Measurements from ENCODE around the gene C1QTNF8. TPM values are rescaled to one million over a fixed set of nuclear protein-coding genes. Genes with fewer than 3 reads are reported as not detected.

Gene C1QTNF8
- total RNA-seq, 2 donors from 2014 or later, result not detected

DNA sequence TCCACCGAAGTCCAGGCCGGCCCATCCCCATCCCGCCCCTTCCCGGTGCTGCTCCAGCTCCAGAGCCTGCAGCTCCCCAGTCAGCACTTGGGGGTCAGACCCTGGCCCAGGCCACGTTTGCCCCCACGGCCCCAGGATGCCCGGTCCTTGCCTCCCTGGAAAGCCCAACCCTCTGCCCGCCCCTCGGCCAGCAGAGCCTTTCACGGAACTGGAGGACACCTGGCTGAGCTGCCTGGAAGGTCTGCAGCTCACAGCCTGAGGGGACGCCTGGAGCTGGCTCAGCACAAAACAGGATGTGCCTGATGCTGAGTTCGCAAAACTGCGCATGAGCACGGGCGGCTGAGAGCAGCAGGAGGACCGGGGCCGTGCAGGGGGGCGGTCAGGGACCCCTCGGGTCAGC, 53.2 kb downstream of the C1QTNF8 start:
- no peak for DNase-seq (ENCODE audit: low spot score)
- intact Hi-C loops (cut with DNase I), result no loop called here

DNA sequence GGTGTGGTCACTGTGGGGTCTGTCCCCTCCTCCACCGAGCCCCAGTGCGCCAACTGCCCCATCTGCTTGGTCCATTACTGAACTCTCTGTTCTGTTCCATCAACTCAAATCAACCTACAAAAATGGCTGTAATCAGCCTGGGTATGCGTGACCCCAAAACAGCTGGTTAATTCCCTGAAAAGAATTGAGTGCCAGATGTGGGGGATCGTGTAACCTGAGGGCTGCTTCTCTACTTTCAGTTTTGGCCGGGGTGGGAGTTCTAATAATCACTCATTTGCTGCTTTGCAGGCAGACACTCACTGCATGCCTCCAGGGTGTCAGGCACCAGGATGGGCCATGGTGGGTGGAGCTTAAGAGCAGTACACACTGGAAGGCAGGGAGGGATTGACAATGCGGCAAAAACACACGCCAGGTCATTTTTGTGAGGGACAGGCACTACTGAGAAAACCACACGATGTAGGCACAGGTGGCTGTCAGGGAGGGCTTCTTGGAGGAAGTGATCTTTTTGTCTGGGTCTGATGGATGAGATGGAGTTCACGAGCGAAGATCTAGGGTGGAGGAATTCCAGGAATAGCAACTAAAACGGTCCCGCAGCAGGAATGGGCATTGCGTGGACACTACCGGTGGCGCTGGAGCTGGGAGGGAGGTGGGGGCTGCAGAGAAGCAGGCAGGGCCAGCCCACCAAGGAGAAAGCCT, 53.8 kb downstream of the C1QTNF8 start:
- intact Hi-C loops (cut with DNase I), result no loop called here
- no peak for DNase-seq (ENCODE audit: low spot score)

DNA sequence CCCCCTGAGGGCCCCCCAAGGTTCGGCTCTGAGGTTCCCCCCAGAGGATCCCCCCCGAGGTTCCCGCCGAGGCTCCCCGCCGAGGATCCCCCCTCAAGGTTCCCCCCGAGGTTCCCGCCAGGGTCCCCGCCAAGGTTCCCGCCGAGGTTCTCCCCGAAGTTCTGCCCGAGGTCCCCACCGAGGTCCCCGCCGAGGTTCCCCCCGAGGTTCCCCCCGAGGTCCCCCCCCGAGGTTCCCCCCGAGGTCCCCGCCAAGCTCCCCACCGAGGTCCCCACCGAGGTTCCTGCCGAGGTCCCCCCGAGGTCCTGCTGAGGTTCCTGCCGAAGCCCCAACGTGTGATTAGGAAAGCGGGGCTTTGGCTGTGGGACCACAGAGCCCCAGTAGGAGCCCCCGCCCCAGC, 55.7 kb downstream of the C1QTNF8 start:
- intact Hi-C loops (cut with DNase I), result no loop called here
- no peak for DNase-seq (ENCODE audit: low spot score)

DNA sequence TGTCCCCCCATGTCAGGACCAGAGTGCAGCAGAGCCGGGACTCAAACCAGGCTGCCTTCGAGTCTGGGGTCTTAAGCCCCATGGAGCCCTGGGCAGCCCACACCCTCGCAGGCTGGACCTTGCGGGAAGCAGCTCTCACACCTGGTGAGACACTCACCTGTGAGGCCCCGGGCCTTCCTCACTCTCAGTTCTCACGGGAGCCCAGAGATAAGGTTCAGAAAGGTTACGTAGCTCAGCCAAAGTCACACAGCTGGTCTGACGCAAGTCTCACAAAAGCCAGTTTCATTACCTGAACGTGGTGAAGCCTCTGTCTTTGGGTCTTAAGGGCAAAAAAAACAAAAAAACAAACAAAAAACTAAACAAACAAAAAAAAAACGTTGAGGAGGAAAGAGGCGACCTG, 56.3 kb downstream of the C1QTNF8 start:
- intact Hi-C loops (cut with DNase I), result no loop called here
- no peak for DNase-seq (ENCODE audit: low spot score)

DNA sequence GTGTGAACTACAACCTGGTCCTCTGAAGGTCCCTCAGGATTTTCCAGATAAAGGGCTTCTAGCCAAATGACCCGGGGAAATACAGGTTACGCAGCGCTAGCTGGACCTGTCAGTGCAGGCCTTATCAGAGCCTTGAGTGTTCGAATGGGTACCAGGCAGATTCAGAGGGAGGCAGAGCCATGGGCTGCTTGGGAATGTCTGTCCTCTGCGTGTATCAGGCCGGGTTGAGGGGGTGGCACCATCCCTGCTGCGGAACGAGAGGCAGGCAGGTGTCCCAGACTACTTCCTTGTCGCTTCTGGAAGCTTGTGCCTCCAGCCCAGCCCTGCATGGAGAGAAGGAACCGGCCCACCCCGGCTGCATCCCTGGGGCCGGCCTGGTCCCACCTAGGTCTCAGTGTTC, 57.1 kb downstream of the C1QTNF8 start:
- intact Hi-C loops (cut with DNase I), result no loop called here
- no peak for DNase-seq (ENCODE audit: low spot score)

Other genes with a start within 250 kb of the C1QTNF8 start
- gene LMF1, start 125.3 kb downstream of the C1QTNF8 start, total RNA-seq, result 10 to 100 TPM; 16.4 to 21.8 TPM
- gene SOX8, start 114.5 kb downstream of the C1QTNF8 start, total RNA-seq, result under 1 TPM; 0.71 to 0.79 TPM
- gene SSTR5, start 23.5 kb downstream of the C1QTNF8 start, total RNA-seq, result not detected
- gene CACNA1H, start 56.9 kb upstream of the C1QTNF8 start, total RNA-seq, result 10 to 100 TPM; 67.3 to 79.2 TPM
- 1 to 10 TPM in 1 of 2 donors, under 1 TPM in 1; 0.52 to 1.3 TPM for gene TPSG1, start 129.0 kb upstream of the C1QTNF8 start, total RNA-seq
- 10 to 100 TPM; 24.3 to 58.7 TPM for gene TPSB2, start 133.9 kb upstream of the C1QTNF8 start, total RNA-seq
- gene TPSAB1, start 144.5 kb upstream of the C1QTNF8 start, total RNA-seq, result 10 to 100 TPM; 12.2 to 48.3 TPM
- 1 to 10 TPM in 1 of 2 donors, under 1 TPM in 1; 0.57 to 4.1 TPM for gene TPSD1, start 159.8 kb upstream of the C1QTNF8 start, total RNA-seq
- gene UBE2I, start 213.4 kb upstream of the C1QTNF8 start, total RNA-seq, result 10 to 100 TPM; 68.0 to 68.4 TPM
- under 1 TPM; 0.24 to 0.56 TPM for gene BAIAP3, start 237.4 kb upstream of the C1QTNF8 start, total RNA-seq